Measurements from ENCODE around the gene ELMO3. TPM values are rescaled to one million over a fixed set of nuclear protein-coding genes. Genes with fewer than 3 reads are reported as not detected.

The ELMO3 gene
- total and polyA plus RNA-seq, 2 of the 4 experiments (the other 2 are of a cell fraction): 0.36 to 1.6 TPM

GRCh38 chr16:67182288-67182687 lies 16.6 kb upstream of the ELMO3 start:
- Histone ChIP-seq H3K36me3 (ENCODE audit: control insufficient read depth, insufficient read depth, low read length) (no peaks in the 10 kb centered on the region; the same call in 1 of the 2 replicates), H3K18ac (ENCODE audit: low read depth, low read length) (no peak overlapping the region), H3K9me3 (ENCODE audit: control insufficient read depth, insufficient read depth, low read length) (no peaks in the 10 kb centered on the region), H2AK5ac (ENCODE audit: low read depth, low read length) (peak overlapping the region; percentile 25), H4K91ac (ENCODE audit: insufficient read depth, low read depth, low read length) (no peak overlapping the region), H3K27me3 (ENCODE audit: control insufficient read depth, insufficient read depth, low read length) (no peaks in the 10 kb centered on the region), H3K4ac (ENCODE audit: low read depth, low read length) (peak overlapping the region; percentile 8; the same call in 1 of the 2 replicates), H2AFZ (replicated peaks; ENCODE audit: low read length, poor library complexity) (no peak overlapping the region), H2BK120ac (ENCODE audit: low read depth, low read length) (no peak overlapping the region), H2BK15ac (ENCODE audit: low read depth, low read length) (peak overlapping the region; percentile 48; the same call in 1 of the 3 replicates), H3K9ac (ENCODE audit: low read depth, low read length) (no peak overlapping the region), H3K4me3 (ENCODE audit: insufficient read depth, low read depth, low read length) (no peak overlapping the region), H3K4me1 (ENCODE audit: control insufficient read depth, insufficient read depth, low read length) (peaks cover 15% of the 10 kb centered on the region), H3K79me1 (ENCODE audit: low read depth in 1 of 2, low read length in 2 of 2) (peaks cover 23 to 42% of the 10 kb centered on the region in 2 experiments), H3K14ac (replicated peaks; ENCODE audit: low read depth, low read length) (0 out of 2 replicates have a peak overlapping the region, but pooled peaks have one; percentile 1), H3K9me1 (ENCODE audit: insufficient read depth, low read length) (peaks cover 13% of the 10 kb centered on the region), H2BK5ac (ENCODE audit: low read depth, low read length, poor library complexity, severe bottlenecking) (peak overlapping the region; percentile 30), H4K8ac (ENCODE audit: low read depth in 2 of 2, low read length in 2 of 2) (no peak overlapping the region), H3K4me2 (ENCODE audit: low read depth, low read length) (peak overlapping the region; percentile 63), H2BK20ac (ENCODE audit: low read depth, low read length) (0 out of 2 replicates have a peak overlapping the region, but pooled peaks have one; percentile 11), H2AK9ac (replicated peaks; ENCODE audit: low read depth, low read length, poor library complexity) (no peak overlapping the region), H3K23ac (ENCODE audit: low read depth, low read length) (peak overlapping the region; percentile 44; the same call in 1 of the 2 replicates), H3K27ac (ENCODE audit: insufficient read depth, low read length) (peak overlapping the region; percentile 8; the same call in 1 of the 2 replicates), H4K5ac (ENCODE audit: low read depth, low read length) (no peak overlapping the region), H4K20me1 (ENCODE audit: insufficient read depth, low read length) (peaks cover 31% of the 10 kb centered on the region), H3K56ac (ENCODE audit: extremely low read depth, insufficient read depth, low read length) (no peak overlapping the region; the same call in 1 of the 2 replicates)
- dilution Hi-C loops (cut with HindIII; ENCODE audit: low sequenced_read_pairs, unreplicated experiment): no loop called here
- intact Hi-C loops (cut with micrococcal nuclease): loop anchor here (10.0 kb wide), 1 partner anchor 167 kb away; no protein-coding TSS in a partner anchor
- BruUV-seq (replicated peaks): no TSS peak
- ChIA-PET POLR2A (ENCODE audit: unreplicated experiment) (no interaction called here), CTCF (interaction anchor here (0.5 kb wide), 1 partner anchor 670 kb away, joined by 3 read pairs; no protein-coding TSS in a partner anchor)
- 88% methylated on average over 1 of the region's 2 CpGs; no CpG with 5 or more reads in 1 of the 2 experiments for WGBS, 2 experiments (ENCODE audit: extremely low coverage in 2 of 2, insufficient read length in 1 of 2)
- TF ChIP-seq RFX5 (IDR thresholded peaks at IDR 0.05; ENCODE audit: low read depth, low read length) (no peak), USF2 (IDR thresholded peaks at IDR 0.05; ENCODE audit: low read depth, low read length) (no peak), MAZ (IDR thresholded peaks at IDR 0.05; ENCODE audit: borderline replicate concordance, low read depth, low read length) (no peak)
- DNase-seq (peak; percentile 23), ATAC-seq (ENCODE audit: low read depth) (no peak)
- in situ Hi-C loops (cut with MboI; ENCODE audit: low sequenced_read_pairs): no loop called here

Data from IMR-90 (cell line).